ENCODE results near the gene IGFL3.

Gene IGFL3

DNA sequence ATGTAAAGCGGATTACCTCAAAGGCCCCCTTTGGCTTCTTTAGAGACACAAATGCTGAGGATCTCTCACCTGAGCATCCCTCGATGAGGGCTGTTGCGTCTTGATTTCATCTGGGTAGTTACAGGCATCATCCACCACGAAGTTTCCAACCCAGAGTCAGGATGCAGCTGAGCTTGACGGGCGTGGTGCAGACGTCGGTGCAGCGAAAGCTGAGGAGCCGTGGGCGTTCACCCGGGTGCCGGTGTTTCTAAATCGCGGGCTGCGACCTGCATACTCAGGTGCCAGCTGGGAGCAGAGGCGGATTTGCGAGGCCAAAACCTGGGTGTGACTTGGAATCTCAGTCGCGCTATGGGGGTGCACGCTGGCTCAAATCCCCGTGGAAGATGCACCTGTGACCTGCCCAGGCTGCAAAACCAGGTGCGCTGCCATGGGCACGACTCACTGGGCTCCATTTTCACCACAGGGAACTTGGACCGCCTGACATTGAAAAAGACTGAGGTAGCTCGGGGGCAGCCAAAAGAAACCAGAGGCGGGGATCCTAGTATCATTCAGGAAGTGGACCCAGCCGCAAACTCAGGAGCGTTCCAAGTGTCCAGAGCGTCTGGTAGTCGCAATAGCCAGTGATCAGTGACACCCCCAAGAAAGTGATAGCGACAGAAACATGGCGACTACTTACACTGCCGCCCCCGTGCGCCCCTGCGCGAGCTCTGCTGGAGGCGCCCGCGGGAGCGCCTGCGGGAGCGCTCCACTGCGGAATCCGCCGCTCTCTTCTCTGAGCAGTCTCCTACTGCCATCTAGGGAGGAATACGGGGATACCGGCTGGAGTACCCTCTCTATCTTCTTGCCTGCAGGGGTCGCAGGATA, 47.3 kb downstream of the IGFL3 start:
- DNase-seq (ENCODE audit: low read depth, low spot score): peak; percentile 63

DNA sequence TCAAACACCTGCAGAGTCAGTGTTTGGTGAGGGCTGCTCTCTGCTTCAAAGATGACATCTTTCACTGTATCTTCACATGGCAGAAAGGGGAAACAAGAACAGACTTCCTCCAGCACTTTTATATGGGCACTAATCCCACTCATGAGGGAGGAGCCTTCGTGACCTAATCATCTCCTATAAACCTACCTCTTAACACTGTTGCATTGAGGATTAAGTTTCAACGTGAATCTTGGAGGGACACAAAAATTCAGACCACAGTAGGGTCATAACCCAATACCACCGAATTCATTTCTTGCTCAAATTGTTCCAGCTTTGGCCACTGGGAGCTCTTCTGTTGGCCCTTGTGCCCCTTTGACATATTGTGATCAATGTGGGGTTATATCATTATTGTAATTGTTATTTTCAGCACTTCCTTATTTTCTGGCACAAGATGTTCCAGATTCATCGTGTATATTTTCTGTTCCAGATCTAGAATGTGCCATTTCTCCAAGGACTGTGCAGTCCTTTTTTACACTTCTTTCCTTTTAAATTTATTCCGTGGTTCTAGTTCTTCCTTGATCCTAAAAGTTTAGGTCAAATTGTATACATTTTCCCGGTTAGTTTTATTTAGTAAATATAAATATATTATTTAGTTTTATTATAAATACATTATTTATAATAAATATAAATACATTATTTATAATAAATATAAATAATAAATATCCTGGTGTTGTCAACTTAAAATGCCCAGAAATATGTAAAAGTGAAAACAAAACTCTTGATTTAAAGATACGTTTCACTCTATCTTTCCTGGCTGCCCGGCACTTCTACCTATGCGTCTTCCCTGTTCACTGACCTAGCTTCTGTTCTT, 48.2 kb downstream of the IGFL3 start:
- DNase-seq (ENCODE audit: low read depth, low spot score): no peak

DNA sequence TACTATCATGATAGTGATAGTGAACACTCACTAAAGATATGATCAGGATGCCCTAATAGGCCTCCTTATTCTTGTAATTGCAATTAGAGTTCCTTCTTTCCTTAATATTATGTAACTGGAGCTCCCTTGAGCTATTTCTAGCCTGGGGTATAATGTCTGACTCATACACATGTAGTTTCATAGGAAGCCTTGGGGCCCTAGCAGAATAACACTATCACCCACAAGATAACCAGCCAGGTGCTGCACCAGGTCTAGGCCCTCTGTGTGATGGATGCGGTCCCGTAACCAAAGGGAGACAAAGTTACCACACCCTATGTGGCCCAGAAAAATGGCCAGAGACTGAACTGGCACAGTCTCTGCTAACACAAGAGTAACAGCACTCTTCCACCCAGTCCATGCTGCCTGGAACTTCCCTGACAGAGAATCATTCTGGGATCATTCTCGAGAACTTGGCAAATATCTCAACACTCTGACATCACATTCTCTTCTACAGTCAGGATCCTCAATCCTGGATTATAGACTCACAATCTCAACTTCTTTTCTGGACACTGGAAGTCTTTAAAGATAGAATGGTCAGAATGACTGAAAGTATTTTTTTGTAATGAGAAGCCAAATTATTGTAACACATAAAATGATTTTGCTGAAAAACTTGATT, 51.1 kb downstream of the IGFL3 start:
- no peak for DNase-seq (ENCODE audit: low read depth, low spot score)

Measured in iPS DF 19.7 (cell line).